SKM-1 treated with dmso at 0.1 percent for 144 hours (cell line): Measurements from ENCODE around the gene ARID3B.

Experiments
- DNase-seq: peaks from one replicate; lab custom pipeline; 2025; ENCODE audit not compliant: unreplicated experiment; lab: John Stamatoyannopoulos, UW

Gene ARID3B

DNA sequence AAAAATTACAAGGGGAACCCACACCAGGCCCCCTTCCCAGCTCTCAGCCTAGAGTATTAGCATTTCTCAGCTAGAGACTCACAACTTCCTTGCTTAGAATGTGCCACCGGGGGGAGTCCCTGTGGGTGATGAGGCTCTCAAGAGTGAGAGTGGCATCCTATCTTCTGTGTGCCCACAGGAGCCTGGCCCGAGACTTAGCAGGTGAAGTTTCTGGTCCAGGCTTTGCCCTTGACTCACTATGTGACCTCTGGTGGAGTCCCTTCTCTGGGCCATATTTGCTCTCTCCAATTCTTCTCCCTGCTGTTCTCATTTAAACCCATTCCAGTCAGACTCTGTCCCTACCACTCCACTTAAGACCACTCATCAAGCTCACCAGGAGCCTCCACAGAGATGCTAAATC is 92.8 kb downstream of the ARID3B start:
- no peak for DNase-seq

DNA sequence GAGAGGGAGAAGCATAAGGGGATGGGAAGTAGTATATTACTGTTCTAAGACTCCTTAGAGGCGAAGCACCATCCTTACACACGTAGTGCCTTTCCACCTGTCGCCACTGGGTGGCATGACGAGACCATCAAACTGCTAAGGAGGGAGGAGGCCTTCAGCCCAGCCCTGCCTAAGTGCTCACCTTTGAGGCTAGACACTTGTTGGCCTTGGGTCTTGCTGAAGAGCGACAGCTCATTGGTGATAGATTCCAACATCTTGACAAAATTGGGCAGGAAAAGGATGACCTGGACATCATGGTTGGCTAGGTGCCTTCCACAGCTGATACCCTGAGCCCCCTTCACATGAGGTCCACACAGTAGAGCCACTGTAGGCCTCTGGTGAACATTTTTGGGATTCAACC is 94.2 kb downstream of the ARID3B start:
- peak; percentile 52 for DNase-seq

GRCh38 chr15:74636984-74637383 is 96.0 kb downstream of the ARID3B start:
- no peak for DNase-seq

DNA sequence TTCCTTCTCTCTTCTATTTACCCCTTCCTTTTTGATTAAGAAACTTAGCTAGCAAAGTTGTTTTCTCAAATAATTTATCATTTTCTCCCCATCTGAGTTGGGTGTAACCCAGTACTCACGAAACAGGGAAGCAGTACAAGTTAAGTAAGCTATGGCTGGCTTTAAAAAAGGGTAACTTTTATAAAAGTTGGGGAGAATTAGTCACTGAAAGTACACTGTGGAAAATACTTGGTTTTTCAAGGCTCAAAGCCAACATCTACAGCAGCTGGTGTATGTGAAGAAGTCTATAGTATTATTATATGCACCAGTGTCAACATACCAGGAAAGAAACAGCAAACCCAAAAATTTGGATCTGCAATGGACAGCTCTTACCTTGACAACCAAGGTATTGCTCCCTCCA is 100.1 kb downstream of the ARID3B start:
- DNase-seq, result no peak

DNA sequence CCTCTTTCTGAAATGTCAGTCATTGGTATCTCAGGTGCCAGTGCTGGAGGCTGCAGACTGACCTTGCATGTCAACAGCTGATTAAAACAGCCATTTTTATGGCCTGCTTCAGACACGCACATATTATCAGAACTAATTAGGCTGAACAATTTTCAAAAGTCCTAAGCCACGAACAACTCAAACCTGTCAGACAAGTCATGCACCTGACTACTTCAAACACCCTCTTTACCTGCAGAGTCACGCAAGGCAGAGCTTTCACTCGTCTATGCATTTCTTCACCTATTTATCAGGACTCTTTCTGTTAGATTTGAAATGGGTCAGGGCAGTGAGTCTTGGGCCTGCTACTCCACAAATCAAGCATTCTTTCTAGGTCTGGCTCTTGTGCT is 101.3 kb downstream of the ARID3B start:
- no peak for DNase-seq

- no peak for DNase-seq
These were observed 102.0 kb downstream of the ARID3B start for GRCh38 chr15:74642734-74643664.

DNA sequence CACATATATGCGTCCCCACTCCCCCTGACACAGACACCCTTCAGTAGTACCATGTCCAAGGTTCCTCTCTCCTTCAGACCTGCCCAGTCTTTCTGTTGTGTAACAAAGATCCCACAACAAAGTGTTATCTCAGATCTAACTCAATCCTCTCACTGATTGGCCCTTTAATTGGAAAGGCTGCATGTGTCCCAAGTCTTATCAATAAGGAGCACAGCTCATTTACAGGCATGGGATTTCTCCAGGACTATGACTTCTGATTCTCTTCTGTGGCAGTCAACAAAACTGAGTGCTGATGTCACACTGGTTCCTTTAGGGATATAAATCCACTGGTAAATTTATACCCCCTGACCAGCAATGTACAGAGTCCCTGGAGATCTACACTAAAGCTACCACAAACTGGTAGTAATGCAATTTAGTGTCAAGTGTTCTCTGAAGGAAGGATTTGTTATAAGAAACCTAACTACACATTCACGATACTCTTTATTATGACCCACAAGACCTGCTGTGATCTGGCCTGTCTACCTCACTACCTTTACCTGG is 102.7 kb downstream of the ARID3B start:
- DNase-seq, result no peak

DNA sequence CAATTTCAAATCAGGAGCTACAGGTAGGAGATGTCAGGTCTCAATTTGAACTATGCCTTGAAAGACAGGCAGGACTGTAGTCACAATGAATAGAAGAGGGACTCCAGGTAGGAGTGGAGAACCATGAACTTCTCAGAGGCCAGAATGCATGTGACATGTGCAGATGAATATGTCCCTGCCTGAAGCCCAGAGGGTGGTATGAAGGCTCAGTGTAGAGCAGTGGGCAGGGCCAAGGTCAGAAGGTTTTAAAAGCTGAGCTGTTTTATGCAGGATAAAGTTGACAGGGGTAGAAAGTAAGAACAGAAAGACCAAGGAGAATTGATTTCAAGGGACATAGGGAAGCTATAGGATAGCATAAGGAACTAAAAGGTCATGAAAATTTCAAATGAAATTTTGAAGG is 105.5 kb downstream of the ARID3B start:
- DNase-seq, result no peak
